Stimulated activated CD8-positive, alpha-beta memory T cell treated with anti-CD3 and anti-CD28 coated beads, Interleukin-7, amount 100 ng/mL, for 1 hour (primary cell): ENCODE results near the gene IFI16.
"Not testable (repeated sequence)": the region's sequence is repeated elsewhere in the genome, so short reads cannot be mapped to it uniquely, and the experiment has no call there.

Experiments used
- DNase-seq, 2 donors: peaks; one replicate each; pipeline ENCODE4 v3.0.0-alpha.2; 2020; ENCODE audit warnings: low read depth in 2 of 2

The IFI16 gene

DNA sequence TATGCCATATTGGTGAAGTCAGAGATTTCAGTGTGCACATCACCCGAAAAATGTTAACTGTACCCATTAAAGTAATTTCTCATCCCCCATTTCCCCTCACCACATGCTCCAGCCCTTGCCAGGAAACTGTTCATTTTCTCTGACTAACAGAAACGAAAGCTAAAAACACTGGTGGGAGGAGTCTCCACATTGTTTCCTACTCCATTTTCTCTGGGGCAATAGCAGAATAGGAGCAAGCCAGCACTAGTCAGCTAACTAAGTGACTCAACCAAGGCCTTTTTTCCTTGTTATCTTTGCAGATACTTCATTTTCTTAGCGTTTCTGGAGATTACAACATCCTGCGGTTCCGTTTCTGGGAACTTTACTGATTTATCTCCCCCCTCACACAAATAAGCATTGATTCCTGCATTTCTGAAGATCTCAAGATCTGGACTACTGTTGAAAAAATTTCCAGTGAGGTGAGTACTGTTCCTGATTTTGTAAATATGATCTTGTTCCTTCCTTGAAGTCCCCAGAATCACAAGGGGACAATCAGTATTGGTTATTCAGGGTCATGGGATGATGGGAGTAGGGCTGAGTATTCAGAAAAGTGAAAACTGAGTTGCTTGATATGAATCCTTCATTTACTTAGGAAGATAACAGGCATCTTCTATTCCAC is at the start of gene IFI16:
IFI16 (plus strand) TSS at position 204 of the 658 bp plus-strand sequence. CDS start 4,774 bp downstream, outside the sequence.
- DNase-seq = peak in 1 of 2 donors; percentile 24

DNA sequence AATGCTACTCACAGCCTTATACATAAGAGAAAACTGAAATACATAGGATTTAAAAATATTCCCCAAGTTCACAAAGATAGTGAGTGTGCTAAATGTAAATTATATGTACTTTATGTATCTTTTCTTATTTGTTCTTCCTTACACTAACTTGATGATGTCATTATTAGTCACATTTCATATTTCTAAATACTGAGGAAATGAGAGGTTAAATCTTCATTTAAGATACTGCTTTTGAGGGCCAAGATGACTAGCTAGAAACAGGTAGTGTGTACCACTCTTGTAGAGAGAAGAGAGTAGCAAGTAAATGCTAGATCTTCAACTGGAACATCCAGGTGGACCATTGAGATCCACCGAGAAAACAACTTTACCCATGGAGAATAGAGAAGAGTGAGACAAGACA is 48.5 kb upstream of the IFI16 start:
- no peak for DNase-seq

DNA sequence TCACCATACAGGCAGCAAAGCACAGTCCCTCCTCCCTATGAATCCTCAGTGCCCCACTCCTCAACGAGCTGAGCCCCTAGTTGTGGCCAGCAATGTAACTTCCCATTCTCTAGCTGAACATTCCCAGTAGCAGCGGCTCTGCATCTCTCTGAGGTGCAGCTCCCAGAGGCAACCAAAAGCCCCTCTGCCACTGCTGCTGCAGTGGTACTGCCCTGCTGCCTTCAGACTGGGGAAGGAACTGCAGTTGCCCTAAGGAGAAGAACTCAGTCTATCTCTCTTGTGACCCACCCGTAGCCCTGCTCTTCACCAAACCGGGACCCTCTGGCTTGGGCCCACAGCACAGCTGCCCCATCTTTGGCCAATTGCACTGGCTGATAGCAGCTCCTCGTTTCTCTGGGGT is 46.7 kb upstream of the IFI16 start:
- DNase-seq = no peak

DNA sequence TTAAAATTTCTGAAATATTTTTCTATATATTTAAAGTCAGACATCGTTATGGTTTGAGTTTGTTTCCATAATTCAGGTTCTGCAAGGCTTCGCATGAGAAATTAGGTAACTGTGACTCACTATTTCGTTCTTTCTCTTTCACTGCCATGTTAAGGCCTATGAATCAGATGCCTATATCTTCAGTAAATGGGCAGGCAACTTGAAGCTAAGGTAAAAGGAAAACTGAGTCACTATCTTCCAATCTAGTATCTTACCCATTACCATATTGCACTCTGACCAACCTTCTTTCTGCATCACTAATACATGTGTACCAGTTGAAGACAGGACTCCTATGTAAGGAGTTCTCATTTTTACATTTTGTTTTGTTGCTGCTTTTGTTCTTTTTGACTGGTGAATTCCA is 40.5 kb upstream of the IFI16 start:
- DNase-seq = no peak

DNA sequence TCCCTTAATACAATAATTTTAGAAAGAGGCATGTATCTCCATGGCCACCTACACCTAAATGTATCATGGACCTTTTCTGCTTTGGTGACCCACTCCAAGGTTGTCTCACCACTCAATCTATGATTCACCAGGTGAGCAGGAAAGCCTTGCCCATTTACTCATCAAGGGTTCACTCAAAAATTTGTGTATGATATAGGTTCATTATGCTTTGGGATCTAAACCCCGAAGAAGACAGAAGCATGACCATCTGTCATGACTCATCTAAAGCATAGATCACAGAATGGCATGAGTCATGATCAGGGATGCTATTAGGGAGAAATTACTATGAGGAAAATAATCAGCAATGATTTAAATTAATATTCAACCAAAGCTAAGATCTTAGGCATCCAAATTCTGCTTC is 39.9 kb upstream of the IFI16 start:
- DNase-seq = no peak

DNA sequence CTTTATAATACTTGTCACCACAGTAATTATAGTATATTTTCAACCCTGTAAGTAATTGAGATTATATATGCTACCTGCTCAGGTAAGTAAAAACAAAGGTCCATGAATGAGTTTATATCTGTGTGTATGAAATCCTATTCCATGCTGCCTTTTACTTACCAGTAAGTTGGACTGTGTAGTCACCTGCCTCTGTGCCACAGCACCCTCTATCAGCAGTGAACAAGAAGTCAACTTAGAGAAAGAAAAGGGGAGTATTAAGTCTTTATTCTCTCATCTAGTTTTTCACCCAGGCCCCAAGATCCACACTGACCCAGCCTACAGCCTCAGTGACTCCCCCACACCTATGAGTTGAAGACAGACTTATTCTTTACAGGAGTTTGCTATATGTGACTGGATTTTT is 36.9 kb upstream of the IFI16 start:
- DNase-seq = no peak

DNA sequence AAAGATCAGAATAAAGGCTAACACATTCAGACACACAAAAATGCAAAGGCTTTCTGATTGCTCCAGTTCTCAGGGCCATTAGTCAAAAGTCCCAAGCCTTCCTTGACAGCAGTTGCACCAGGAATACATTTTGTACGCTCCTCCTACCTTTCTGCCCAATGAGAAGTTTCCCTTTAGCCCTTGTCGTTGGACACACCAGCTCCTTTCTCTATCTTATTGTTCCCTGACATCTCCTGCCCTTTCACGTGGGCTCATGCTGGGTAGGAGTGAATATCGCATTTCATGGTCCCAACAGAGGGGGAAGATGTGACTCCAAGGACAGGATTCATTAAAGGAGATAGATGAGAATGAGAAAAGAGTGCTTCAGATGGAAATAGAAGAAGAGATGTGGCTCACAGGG is 33.5 kb upstream of the IFI16 start:
- no peak for DNase-seq

DNA sequence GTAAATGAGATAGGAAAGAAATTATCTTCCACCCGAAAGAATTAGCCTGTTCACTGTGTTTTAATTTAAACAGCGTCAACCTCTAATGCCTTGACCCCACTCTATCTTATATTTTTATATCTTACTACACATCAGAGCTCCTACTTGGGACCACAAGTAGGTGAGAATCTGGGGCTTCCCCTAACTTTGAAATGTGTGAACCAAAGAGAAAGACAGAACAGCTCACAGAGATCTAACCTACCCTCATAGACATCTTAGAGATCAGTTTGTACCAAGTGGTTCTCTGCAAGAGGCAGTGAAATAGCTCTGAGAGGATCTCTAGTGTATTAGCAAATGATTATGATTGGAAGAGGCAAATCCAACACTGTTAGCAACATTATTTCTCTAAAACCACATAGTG is 31.0 kb upstream of the IFI16 start:
- no peak for DNase-seq

DNA sequence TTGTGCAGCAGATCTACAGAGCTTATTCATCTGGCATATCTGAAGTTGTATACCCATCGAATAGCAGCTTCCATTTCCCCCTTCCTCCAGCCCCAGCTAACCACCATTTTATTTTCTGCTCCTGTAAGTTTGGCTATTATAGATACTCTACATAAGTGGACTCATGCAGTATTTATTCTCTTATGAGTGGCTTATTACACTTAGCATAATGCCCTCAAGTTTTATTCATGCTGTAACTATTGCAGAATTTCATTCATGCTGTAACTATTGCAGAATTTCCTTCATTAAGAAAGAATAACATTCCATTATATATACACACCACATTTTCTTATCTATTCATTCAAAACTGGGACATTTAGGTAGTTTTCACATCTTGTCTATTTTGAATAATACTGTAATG is 30.5 kb upstream of the IFI16 start:
- DNase-seq = no peak

DNA sequence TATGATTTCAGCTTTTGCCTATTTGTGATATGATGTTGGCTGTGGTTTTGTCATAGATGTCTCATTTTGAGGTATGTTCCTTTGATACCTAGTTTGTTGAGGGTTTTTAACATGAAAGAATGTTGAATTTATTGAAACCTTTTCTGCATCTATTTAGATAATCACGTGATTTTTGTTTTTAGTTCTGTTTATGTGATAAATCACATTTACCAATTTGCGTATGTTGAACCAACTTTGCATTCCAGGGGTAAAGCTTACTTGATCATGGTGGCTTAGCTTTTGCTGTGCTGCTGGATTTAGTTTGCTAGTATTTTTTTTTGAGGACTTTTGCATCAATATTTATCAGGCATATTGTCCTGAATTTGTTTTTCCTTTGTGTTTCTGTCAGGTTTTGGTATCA is 26.5 kb upstream of the IFI16 start:
- DNase-seq = no peak

DNA sequence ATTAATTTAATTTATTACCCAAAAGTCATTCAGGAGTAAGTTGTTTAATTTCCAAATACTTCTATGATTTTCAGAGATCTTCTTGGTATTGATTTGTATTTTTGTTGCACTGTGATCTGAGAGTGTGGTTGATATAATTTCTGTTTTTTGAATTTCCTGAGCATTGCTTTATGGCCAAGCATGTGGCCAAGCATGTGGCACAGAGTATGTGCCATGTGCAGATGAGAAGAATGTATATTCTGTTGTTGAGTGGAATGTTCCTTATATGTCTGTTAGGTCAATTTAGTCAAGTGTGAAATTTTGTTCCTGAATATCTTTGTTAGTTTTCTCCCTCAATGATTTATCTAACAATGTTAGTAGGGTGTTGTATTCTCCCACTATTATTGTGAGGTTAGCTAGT is 25.3 kb upstream of the IFI16 start:
- no peak for DNase-seq

DNA sequence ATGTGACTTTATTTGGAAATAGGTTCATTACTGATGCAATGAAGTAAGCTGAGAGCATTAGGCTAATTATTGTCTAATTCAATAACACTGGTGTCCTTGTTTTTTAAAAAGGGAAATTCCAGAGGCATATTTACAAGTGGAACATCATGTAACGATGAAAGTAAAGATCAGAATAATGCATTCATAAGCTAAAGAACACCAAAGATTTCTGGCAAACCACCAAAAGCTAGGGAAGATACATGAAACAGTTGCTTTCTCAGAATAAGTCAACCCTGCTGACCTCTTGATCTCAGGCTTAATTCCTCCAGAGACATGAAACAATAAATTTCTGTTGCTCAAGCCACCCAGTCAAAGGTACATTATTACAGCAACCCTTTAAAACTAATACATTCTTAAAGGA is 20.3 kb upstream of the IFI16 start:
- no peak for DNase-seq

DNA sequence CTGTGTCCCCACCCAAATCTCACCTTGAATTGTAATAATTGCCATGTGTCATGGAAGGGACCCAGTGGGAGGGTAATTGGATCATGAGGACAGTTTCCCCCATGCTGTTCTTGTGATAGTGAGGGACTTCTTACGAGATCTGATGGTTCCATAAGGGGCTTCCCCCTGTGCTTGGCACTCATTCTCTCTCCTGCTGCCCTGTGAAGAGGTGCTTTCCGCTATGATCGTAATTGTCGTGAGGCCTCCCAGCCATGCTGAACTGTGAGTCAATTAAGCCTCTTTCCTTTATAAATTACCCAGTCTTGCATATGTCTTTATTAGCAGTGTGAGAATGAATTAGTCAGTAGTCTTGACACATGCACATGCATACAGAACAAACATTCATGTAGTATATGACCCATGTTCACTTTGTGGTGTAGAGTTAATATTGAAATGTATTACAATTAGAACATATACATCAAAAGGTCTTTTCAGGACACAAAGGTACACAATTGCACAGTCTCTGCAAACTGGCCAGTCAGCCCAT is 16.9 kb upstream of the IFI16 start:
- no peak for DNase-seq

DNA sequence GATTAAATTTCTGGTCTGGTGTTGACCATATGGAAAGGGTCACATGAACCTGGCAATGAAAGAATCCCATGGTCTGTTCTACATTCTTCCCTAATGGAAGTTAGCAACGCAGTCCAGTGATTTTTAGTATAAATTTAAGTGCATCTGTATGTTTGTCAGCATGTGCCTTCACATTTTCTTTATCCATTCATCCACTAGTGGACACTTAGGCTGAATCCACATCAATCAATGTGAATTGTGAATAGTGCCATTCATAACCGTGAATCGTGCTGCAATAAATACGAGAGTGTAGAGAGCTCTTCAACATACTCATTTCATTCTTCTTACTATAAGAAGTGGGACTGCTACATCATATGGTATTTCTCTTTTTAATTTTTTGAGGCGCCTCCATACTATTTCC is 12.7 kb upstream of the IFI16 start:
- no peak for DNase-seq

DNA sequence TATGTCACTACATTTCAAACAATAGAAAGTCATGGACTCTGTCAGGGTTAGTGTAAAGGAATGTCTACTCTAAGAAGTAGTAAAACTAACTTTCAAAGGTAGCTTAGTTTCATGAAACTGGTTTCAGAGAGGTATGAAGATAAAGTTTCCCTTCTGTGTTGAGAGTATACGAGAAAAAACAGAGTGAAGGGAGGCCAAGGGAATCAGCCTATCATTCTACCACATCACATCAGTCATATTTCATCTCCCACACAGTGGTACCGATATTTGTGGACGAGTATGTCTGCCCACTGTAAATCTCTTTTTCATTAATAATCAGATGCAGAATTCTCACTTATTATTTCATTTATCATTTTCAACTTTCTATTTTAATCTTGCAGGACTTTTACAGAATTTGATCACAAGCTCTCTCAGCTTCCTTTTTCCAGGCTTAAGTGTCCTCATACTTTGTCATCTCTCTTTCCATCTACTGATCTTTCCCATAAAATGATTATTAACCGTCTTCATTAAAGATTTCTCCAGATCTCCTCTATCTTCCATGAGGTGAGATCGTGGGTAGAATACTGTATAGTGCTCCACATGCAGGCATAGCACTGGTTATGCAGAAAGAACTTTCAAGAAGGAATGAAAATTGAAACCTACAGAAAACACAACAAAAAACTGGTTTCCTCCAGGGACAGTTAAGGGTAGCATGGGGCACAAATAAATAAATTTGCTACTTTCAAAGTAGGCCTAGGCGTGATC is 11.5 kb upstream of the IFI16 start:
- DNase-seq = no peak

DNA sequence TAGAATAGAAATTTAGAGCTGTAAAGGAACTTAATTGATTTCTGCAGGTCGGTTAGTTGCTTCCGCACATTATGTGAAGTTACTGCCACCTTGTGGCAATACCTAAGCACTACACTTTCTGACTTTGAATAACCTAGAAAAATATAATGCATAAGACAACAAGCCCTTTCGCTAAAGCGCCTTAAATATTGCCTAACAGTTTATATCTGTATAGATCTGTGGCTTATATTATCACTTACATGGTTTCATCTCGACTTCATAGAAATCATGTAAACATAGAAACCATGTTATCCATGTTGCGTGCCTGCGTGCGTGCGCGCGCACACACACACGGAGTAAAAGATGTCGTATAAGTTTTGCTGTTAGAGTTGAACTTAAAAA is 10.9 kb upstream of the IFI16 start:
- no peak for DNase-seq

DNA sequence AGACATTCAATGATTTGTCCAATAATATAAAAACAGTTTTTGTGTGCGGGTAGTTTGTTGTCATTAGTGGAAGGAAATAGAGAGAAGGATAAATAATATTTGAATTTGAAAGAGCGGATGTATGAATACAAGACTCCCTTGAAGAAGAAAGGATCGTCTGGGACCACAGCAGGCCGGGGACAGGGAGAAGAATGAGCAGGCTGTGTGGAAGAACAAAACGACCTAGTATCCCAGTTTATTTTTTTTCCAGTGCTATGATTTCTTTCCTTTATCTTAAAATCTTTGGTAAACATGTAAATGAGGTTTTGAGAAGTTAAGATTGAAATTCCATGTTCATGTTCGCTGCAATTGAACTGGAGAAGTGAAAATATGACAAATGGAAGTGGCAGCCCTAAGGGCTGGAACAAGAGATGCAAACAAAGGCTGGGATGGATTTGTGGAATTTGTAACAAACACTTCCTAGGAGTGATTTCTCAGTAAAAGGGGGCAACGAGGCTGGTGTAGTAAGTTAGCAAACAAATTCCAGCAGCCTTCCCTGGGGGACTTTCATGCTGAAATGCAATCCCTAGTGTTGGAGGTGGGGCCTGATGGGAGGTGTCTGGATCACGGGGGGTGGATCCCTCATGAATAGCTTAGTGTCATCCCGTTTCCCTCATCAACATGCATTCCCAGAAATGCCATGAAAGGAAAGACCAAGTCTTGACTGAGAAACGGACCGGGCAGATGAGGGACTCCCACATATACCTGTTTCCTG is 10.2 kb upstream of the IFI16 start:
- no peak for DNase-seq

DNA sequence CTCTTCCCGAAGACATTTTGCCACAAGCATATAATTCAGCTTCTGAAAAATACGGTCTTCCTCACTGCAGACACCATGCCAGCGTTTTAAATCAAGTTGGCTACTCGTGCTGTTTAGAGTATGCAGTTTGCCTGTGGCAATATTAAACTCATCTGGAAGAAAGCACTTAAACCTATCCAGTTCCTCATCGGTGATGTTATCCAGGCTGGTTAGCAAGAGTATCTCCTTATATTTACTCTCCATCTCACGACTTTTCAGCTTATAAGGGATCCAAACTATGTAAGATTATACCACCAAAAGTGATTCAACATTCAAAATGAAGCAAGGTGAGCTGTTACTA is 9.7 kb upstream of the IFI16 start:
- DNase-seq = no peak

DNA sequence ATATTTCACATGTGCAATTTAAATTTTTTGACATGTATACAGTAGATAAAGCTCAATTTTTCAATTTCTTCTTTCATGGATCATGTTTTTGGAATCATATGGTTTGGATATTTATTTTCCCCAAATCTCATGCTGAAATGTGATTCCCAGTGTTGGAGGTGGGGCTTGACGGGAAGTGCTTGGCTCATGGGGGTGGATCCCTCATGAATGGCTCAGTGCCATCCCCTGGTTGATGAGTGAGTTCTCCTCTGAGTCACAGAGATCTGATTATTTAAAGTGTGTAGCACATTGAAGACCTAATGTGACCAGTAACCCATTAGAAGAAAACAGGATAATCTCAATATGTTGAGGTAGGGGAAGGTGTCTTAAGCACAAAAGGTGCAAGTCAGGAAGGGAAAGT is 9.1 kb upstream of the IFI16 start:
- DNase-seq = no peak

DNA sequence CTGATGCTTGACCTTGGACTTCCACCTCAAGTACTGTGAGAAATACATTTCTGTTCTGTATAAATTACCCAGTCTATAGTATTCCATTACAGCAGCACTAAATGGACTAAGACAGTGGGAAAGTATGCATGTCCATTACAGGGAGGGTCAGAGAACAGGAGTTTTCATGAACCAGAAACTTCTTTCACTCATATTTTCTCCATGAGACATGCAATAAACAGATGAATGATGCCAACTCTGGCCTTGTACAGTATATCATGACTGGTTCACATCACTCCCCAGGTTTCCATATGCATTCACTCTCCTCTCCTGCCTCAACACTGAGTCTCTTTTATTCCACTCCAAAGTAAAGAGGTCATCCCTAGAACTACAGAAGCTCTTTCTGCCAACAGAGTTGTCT is 4.5 kb upstream of the IFI16 start:
- DNase-seq = no peak

DNA sequence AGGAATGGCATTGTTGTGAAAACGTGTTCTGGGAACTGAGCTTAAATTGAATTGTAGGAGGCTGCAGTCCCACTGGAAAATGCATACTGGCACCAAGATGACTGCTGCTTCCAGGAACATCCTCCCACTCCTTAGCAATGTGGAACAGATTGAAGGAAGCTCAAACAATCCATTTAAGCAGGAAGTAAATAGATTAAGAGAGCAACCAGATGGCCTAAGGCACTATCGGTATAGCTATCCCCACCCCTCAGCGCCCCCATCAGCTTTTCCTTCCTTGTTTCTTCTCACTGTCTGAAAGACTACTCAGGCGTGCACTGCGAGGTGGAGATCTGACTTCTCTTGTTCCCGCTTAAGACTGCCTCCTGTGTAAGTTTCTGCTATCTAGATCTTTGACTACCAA is 4.0 kb upstream of the IFI16 start:
- no peak for DNase-seq

DNA sequence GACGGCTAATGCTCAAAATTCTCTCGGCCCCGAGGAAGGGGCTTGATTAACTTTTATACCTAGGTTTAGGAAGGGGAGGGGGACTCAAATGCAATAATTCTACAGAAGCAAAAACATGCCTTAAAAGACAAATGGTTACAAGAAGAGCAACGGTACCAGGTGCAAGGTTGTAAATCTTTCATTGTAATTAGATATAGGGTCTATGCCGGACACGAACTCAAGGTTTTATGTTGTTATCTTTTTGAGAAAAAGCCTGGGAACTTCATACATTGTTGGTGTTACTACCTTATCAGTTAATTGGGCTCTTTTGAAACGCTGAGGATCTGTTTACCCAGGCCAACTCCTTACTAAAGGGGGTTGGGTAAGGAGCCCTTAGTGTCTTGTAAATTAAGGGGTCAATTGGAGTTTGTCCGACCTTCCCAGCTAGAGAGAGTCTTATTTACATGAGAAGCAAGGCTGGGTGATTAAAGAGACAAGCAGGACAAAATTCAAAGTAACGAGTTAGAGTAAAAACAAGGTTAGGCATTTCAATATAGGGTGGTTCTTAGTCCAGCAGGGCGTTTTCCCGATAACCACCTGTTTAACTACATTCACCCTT is 3.4 kb upstream of the IFI16 start:
- DNase-seq = not testable (repeated sequence)

DNA sequence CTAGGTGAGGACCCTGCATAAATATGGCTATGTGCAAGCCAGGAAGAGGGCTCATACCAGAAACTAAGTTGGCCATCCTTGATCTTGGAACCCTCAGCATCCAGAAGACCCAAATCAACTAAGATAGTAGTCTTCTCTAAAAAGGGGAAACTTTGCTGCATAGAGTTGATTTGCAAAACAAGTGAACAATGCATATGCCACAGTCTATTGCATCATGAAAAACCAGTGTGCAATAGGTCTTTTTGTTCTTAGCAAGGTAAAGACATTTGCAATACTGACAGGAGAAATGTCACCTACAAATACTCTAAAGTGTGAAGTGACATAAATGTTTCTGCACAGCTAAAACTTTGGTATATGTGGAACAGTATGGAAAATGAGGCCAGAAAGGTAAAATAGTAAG is 2.0 kb upstream of the IFI16 start:
- DNase-seq = no peak
